ENCODE data around the gene PRKAB2. TPM values are rescaled to one million over a fixed set of nuclear protein-coding genes. Genes with fewer than 3 reads are reported as not detected.
"Not testable (repeated sequence)": the region's sequence is repeated elsewhere in the genome, so short reads cannot be mapped to it uniquely, and the experiment has no call there.

The PRKAB2 gene
- total and polyA plus RNA-seq, 10 donors = 4.6 to 19.1 (median 9.8) TPM

- H3K9me3 ChIP-seq = no peaks in the 10 kb centered on the region
- H3K4me1 ChIP-seq = no peaks in the 10 kb centered on the region
- peaks cover 0 to 11% (median 0%) of the 10 kb centered on the region in 7 donors for H3K27me3 ChIP-seq (replicated peaks in 1 of 7)
- intact Hi-C loops (cut with DNase I; ENCODE audit: low total_unique reads) = no loop called here
- no peaks in the 10 kb centered on the region for H3K36me3 ChIP-seq
- DNase-seq = no peak
- no peak overlapping the region for H3K4me3 ChIP-seq
- WGBS, 5 donors = 70 to 97% (median 76%) methylated on average over 1 of the region's 1 CpG
- no peak overlapping the region for H3K27ac ChIP-seq
- TF ChIP-seq POLR2A (IDR thresholded peaks at IDR 0.05) (no peak), CTCF (IDR thresholded peaks at IDR 0.05 in 8 of 11, conservative IDR thresholded peaks at IDR 0.05 in 3 of 11) (no peak), POLR2AphosphoS5 (IDR thresholded peaks at IDR 0.05) (no peak)
Observed at GRCh38 chr1:147109041-147109440, 63.2 kb downstream of the PRKAB2 start.

DNA sequence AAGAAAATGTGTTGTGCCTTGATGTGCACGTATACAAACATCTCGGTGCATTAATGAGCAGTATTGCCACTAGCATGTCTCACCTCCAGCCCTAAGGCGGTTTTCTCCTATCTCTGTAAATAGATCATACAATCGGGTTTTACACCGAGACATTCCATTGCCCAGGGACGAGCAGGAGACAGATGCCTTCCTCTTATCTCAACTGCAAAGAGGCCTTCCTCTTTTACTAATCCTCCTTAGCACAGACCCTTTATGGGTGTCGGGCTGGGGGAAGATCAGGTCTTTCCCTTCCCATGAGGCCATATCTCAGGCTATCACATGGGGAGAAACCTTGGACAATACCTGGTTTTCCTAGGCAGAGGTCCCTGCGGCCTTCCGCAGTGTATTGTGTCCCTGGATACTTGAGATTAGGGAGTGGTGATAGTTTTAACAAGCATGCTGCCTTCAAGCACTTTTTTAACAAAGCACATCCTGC, 65.8 kb downstream of the PRKAB2 start:
- H3K36me3 ChIP-seq; H3K4me1 ChIP-seq; H3K4me3 ChIP-seq; intact Hi-C loops (cut with DNase I; ENCODE audit: low total_unique reads); H3K27ac ChIP-seq; DNase-seq; H3K9me3 ChIP-seq: not testable (repeated sequence)
- WGBS, 5 donors = 60 to 79% (median 68%) methylated on average over 8 to 9 of the region's 9 CpGs
- H3K27me3 ChIP-seq (replicated peaks in 1 of 7) = peaks cover 0 to 11% (median 0%) of the 10 kb centered on the region in 7 donors

GRCh38 chr1:147105909-147106308, 66.4 kb downstream of the PRKAB2 start:
- peaks cover 0 to 11% (median 0%) of the 10 kb centered on the region in 7 donors for H3K27me3 ChIP-seq (replicated peaks in 1 of 7)
- no peaks in the 10 kb centered on the region for H3K36me3 ChIP-seq
- no peaks in the 10 kb centered on the region for H3K9me3 ChIP-seq
- no peak overlapping the region for H3K4me3 ChIP-seq
- TF ChIP-seq POLR2A (IDR thresholded peaks at IDR 0.05) (no peak), POLR2AphosphoS5 (IDR thresholded peaks at IDR 0.05) (no peak), CTCF (IDR thresholded peaks at IDR 0.05 in 8 of 11, conservative IDR thresholded peaks at IDR 0.05 in 3 of 11) (no peak)
- H3K27ac ChIP-seq = no peak overlapping the region
- no peak for DNase-seq
- H3K4me1 ChIP-seq = no peaks in the 10 kb centered on the region
- intact Hi-C loops (cut with DNase I; ENCODE audit: low total_unique reads) = no loop called here
- WGBS, 5 donors = 75 to 84% (median 83%) methylated on average over 8 of the region's 8 CpGs

Other genes starting within 250 kb of the PRKAB2 start
- 10 to 100 TPM; 11.9 to 34.0 (median 18.3) TPM for gene NBPF12, start 234.1 kb downstream of the PRKAB2 start, total RNA-seq
- 1 to 10 TPM; 6.7 to 7.9 (median 7.9) TPM for gene NBPF12, start 234.1 kb downstream of the PRKAB2 start, polyA plus RNA-seq
- 10 to 100 TPM in 2 of 7 donors, 1 to 10 TPM in 5; 3.0 to 13.4 (median 9.6) TPM for gene FMO5, start 52.9 kb upstream of the PRKAB2 start, total RNA-seq
- 1 to 10 TPM; 2.8 to 4.0 (median 3.4) TPM for gene FMO5, start 52.9 kb upstream of the PRKAB2 start, polyA plus RNA-seq
- gene CHD1L, start 70.2 kb upstream of the PRKAB2 start, total RNA-seq = 10 to 100 TPM; 37.1 to 52.6 (median 39.8) TPM
- gene CHD1L, start 70.2 kb upstream of the PRKAB2 start, polyA plus RNA-seq = 10 to 100 TPM; 25.8 to 41.5 (median 31.6) TPM

Measured in spleen (tissue), 11 donors.